Effector memory CD8-positive, alpha-beta T cell (primary cell): ENCODE results near the gene DCAF10.
"Not testable (repeated sequence)": the region's sequence is repeated elsewhere in the genome, so short reads cannot be mapped to it uniquely, and the experiment has no call there.

Experiments
- ATAC-seq: fragments of 150-1000 bp; cut with Tn5 transposase; replicated peaks from 2 replicates; pipeline ENCODE4 v1.10.0; 2021; ENCODE audit warnings: mild to moderate bottlenecking, moderate library complexity
- DNase-seq, 3 experiments: peaks; one replicate each; pipeline ENCODE4 v3.0.0; 2021
- H3K27ac Mint-ChIP-seq, 2 donors: one replicate each; pipeline ENCODE4 v1.8.0; 2022; ENCODE audit warnings: mild to moderate bottlenecking in 2 of 2, mixed read lengths in 2 of 2, moderate library complexity in 2 of 2
- H3K27me3 Mint-ChIP-seq, 2 donors: one replicate each; pipeline ENCODE4 v1.8.0; 2022; ENCODE audit warnings: mixed read lengths in 2 of 2
- H3K36me3 Mint-ChIP-seq: one replicate; pipeline ENCODE4 v1.8.0; 2022; ENCODE audit warnings: mild to moderate bottlenecking, moderate library complexity, mixed read lengths; ENCODE audit not compliant: insufficient read depth
- H3K4me1 Mint-ChIP-seq, 2 donors: one replicate each; pipeline ENCODE4 v1.8.0; 2022; ENCODE audit warnings: low read depth in 2 of 2, mixed read lengths in 2 of 2
- H3K4me3 Mint-ChIP-seq, 2 donors: one replicate each; pipeline ENCODE4 v1.8.0; 2022; ENCODE audit warnings: mild to moderate bottlenecking in 2 of 2, mixed read lengths in 2 of 2, moderate library complexity in 2 of 2
- H3K9me3 Mint-ChIP-seq, 2 donors: one replicate each; pipeline ENCODE4 v1.8.0; 2022; ENCODE audit warnings: mixed read lengths in 2 of 2

The DCAF10 gene

DNA sequence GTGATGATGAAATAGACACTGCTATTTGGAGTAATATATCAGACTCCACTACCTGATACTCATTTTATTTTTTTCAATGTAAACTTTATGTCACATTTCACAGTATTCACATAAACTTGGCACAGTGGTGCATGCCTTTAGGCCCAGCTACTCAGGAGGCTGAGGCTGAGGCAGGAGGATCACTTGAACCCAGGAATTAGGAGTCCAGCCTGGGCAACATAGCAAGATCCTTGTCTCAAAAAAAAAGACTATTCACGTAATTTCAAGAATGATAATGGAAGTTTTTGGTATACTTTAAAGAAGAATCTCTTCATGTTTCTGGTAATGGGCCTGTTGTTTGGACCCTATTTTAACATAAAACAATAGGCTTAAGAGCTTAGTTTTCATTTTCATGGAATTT, 56.0 kb downstream of the DCAF10 start:
- Mint-ChIP-seq H3K36me3 (peaks cover 23% of the 10 kb centered on the region), H3K4me3 (no peak overlapping the region)

GRCh38 chr9:37859043-37859442, 58.4 kb downstream of the DCAF10 start:
- no peak for ATAC-seq
- Mint-ChIP-seq H3K9me3 (no peaks in the 10 kb centered on the region), H3K27ac (no peak overlapping the region), H3K27me3 (no peaks in the 10 kb centered on the region), H3K36me3 (peaks cover 20% of the 10 kb centered on the region), H3K4me3 (no peak overlapping the region), H3K4me1 (no peaks in the 10 kb centered on the region)
- no peak for DNase-seq

More for the DNA sequence above, 56.0 kb downstream of the DCAF10 start:
- no peaks in the 10 kb centered on the region for H3K27me3 Mint-ChIP-seq
- no peak for DNase-seq
- ATAC-seq: no peak
- H3K9me3 Mint-ChIP-seq: no peaks in the 10 kb centered on the region
- H3K27ac Mint-ChIP-seq: no peak overlapping the region
- H3K4me1 Mint-ChIP-seq: no peaks in the 10 kb centered on the region

DNA sequence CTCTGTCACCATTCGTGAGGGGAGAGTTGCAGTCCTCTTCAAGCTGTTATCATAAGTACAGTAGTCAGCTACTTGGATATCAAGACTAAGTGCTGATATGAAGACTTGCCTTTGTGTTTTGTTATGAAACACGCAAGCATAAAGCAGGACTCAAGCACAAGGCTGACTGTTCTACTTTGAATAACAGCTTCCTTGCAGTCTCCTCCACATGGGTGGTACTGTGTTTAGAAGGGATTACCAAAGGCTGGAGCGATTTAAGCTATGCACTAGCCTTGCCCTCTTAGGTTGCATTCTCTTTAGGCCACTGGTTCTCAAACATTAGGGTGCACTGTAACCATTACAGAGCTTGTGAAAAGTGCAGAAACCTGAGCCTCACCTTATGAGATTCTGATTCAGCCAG, 61.9 kb downstream of the DCAF10 start:
- no peaks in the 10 kb centered on the region for H3K4me1 Mint-ChIP-seq

GRCh38 chr9:37870081-37870798, 69.6 kb downstream of the DCAF10 start:
- no peak for ATAC-seq

More for the DNA sequence above, 61.9 kb downstream of the DCAF10 start:
- Mint-ChIP-seq H3K27me3 (no peaks in the 10 kb centered on the region), H3K4me3 (no peak overlapping the region), H3K36me3 (peaks cover 8% of the 10 kb centered on the region), H3K27ac (no peak overlapping the region), H3K9me3 (no peaks in the 10 kb centered on the region)
- ATAC-seq (no peak), DNase-seq (no peak)

GRCh38 chr9:37870799-37871176, 70.2 kb downstream of the DCAF10 start:
- Mint-ChIP-seq H3K9me3 (no peaks in the 10 kb centered on the region), H3K4me1 (no peaks in the 10 kb centered on the region), H3K36me3 (peaks cover 4% of the 10 kb centered on the region), H3K27ac (no peak overlapping the region), H3K27me3 (no peaks in the 10 kb centered on the region), H3K4me3 (no peak overlapping the region)
- DNase-seq: no peak
- ATAC-seq: no peak

More at GRCh38 chr9:37870081-37870798, 69.6 kb downstream of the DCAF10 start:
- H3K9me3 Mint-ChIP-seq: no peaks in the 10 kb centered on the region
- no peaks in the 10 kb centered on the region for H3K4me1 Mint-ChIP-seq
- H3K36me3 Mint-ChIP-seq: peaks cover 4% of the 10 kb centered on the region
- H3K27ac Mint-ChIP-seq: no peak overlapping the region
- no peaks in the 10 kb centered on the region for H3K27me3 Mint-ChIP-seq
- no peak for DNase-seq
- H3K4me3 Mint-ChIP-seq: no peak overlapping the region

GRCh38 chr9:37873955-37874354, 73.4 kb downstream of the DCAF10 start:
- DNase-seq: no peak
- H3K36me3 Mint-ChIP-seq: peaks cover 4% of the 10 kb centered on the region
- H3K27ac Mint-ChIP-seq: no peak overlapping the region
- no peaks in the 10 kb centered on the region for H3K9me3 Mint-ChIP-seq
- H3K4me1 Mint-ChIP-seq: peaks cover 0 to 2% of the 10 kb centered on the region in 2 donors
- no peaks in the 10 kb centered on the region for H3K27me3 Mint-ChIP-seq
- no peak for ATAC-seq
- no peak overlapping the region for H3K4me3 Mint-ChIP-seq

DNA sequence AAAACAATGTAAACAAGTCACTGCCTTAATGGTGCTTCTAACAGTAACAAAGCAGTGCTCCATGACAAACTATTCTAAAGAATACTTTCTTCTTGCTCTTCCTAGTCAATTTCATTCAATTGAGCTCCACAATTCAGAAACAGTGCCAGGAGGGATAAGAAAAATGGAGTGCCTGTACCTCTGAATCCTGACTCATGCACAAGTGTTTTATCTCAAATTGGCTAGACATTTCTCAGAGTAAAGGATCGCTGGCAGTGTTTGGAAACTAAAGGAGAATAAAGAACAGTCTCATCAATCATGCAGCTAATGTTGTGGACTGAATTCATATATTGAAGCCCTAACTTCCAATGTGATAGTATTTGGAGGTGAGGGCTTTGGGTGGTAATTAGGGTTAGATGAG, 75.8 kb downstream of the DCAF10 start:
- Mint-ChIP-seq H3K9me3 (no peaks in the 10 kb centered on the region), H3K4me1 (peaks cover 0 to 8% of the 10 kb centered on the region in 2 donors), H3K4me3 (no peak overlapping the region), H3K27me3 (no peaks in the 10 kb centered on the region), H3K27ac (no peak overlapping the region), H3K36me3 (peaks cover 25% of the 10 kb centered on the region)
- ATAC-seq (no peak), DNase-seq (no peak)

DNA sequence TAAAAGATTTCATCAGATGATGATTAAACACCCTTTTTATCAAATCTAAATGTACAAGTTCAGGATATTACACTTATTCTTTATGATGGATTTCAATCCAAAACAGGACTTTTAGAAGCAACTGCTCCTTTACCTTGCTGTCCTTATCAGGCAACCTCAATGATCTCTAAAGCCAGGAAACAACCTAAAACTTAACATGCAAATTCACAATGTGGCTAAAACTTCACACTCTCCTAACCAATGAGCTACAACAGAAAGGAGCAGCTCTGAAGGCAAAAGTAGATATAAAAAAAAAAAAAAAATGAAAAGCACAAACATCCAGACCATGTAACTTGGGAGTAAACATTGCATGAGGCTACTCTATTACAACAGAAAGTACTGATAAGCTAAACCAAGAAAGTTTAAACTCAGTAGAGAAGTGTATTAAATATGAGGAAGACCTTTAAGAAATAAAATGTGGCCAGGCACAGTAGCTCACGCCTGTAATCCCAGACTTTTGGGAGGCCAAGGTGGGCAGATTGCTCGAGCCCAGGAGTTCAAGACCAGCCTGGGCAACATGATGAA, 80.4 kb downstream of the DCAF10 start:
- ATAC-seq (no peak), DNase-seq (no peak)
- Mint-ChIP-seq H3K27ac (peak overlapping the region in 1 of 2 donors; percentile 72), H3K27me3 (no peaks in the 10 kb centered on the region), H3K9me3 (no peaks in the 10 kb centered on the region), H3K4me1 (peaks cover 0 to 18% of the 10 kb centered on the region in 2 donors), H3K36me3 (peaks cover 34% of the 10 kb centered on the region), H3K4me3 (no peak overlapping the region)

GRCh38 chr9:37887977-37888583, 87.5 kb downstream of the DCAF10 start:
- not testable (repeated sequence) for H3K4me3 Mint-ChIP-seq, H3K27me3 Mint-ChIP-seq, H3K27ac Mint-ChIP-seq, DNase-seq, H3K9me3 Mint-ChIP-seq, ATAC-seq
- H3K36me3 Mint-ChIP-seq: peaks cover 33% of the 10 kb centered on the region
- H3K4me1 Mint-ChIP-seq: peaks cover 0 to 11% of the 10 kb centered on the region in 2 donors

DNA sequence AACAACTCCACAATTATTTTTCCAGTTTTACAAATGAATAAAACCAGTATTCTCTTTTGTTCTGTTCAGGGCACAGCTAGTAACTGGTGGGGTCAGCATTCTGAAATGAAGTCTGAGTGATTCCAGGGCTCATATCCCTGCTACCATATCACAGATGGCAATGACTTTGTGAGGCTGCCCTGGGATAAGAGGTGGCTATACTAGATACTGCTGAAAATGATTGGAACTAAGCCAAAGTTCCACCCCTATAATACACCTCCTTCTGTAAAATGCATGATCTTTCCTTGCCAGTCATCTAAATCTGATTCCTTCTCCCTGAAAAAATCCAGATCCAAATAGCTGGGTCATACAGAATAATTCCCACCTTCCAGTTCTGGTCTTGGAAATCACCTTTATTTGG, 88.9 kb downstream of the DCAF10 start:
- Mint-ChIP-seq H3K36me3 (peaks cover 48% of the 10 kb centered on the region), H3K4me3 (no peak overlapping the region), H3K4me1 (peaks cover 0 to 11% of the 10 kb centered on the region in 2 donors), H3K9me3 (no peaks in the 10 kb centered on the region), H3K27me3 (no peaks in the 10 kb centered on the region), H3K27ac (peak overlapping the region in 1 of 2 donors; percentile 67)
- DNase-seq: no peak
- no peak for ATAC-seq

DNA sequence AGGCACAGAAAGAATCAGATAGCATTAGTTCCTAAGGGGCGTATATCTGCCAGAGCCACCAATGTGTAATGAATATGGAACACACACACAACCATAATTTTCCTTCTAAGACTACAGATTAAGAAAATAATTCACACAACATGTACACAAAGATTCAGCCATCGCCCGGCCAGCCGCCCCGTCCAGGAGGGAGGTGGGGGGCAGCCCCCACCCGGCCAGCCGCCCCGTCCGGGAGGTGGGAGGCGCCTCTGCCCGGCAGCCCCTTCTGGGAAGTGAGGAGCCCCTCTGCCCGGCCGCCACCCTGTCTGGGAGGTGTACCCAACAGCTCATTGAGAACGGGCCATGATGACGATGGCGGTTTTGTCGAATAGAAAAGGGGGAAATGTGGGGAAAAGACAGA, 90.4 kb downstream of the DCAF10 start:
- H3K36me3 Mint-ChIP-seq: peaks cover 56% of the 10 kb centered on the region
- DNase-seq, H3K27ac Mint-ChIP-seq, ATAC-seq, H3K4me1 Mint-ChIP-seq, H3K4me3 Mint-ChIP-seq, H3K27me3 Mint-ChIP-seq, H3K9me3 Mint-ChIP-seq: not testable (repeated sequence)

GRCh38 chr9:37892063-37892462, 91.5 kb downstream of the DCAF10 start:
- no peak for ATAC-seq
- no peak for DNase-seq
- H3K4me1 Mint-ChIP-seq: peaks cover 0 to 5% of the 10 kb centered on the region in 2 donors
- H3K9me3 Mint-ChIP-seq: no peaks in the 10 kb centered on the region
- H3K27ac Mint-ChIP-seq: no peak overlapping the region
- H3K4me3 Mint-ChIP-seq: no peak overlapping the region
- no peaks in the 10 kb centered on the region for H3K27me3 Mint-ChIP-seq
- H3K36me3 Mint-ChIP-seq: peaks cover 59% of the 10 kb centered on the region

GRCh38 chr9:37897665-37898064, 97.1 kb downstream of the DCAF10 start:
- DNase-seq: no peak
- Mint-ChIP-seq H3K27me3 (no peaks in the 10 kb centered on the region), H3K9me3 (no peaks in the 10 kb centered on the region), H3K4me1 (peaks cover 5% of the 10 kb centered on the region in 2 donors), H3K36me3 (peaks cover 65% of the 10 kb centered on the region), H3K4me3 (no peak overlapping the region), H3K27ac (no peak overlapping the region)
- ATAC-seq: no peak

GRCh38 chr9:37899041-37899440, 98.4 kb downstream of the DCAF10 start:
- Mint-ChIP-seq H3K36me3 (peaks cover 54% of the 10 kb centered on the region), H3K27me3 (no peaks in the 10 kb centered on the region), H3K9me3 (no peaks in the 10 kb centered on the region), H3K4me3 (no peak overlapping the region), H3K4me1 (peaks cover 9 to 10% of the 10 kb centered on the region in 2 donors), H3K27ac (peak overlapping the region in 1 of 2 donors; percentile 32)
- no peak for ATAC-seq
- no peak for DNase-seq
